HG02852 (cell line): ENCODE measurements around the gene ATXN7.

ENCODE experiments used
- ATAC-seq: cut with Tn5 transposase; IDR thresholded peaks from one replicate; pipeline ENCODE4 v1.9.1; 2021; ENCODE audit warnings: mild to moderate bottlenecking, moderate library complexity; ENCODE audit not compliant: unreplicated experiment

ATXN7 gene

DNA sequence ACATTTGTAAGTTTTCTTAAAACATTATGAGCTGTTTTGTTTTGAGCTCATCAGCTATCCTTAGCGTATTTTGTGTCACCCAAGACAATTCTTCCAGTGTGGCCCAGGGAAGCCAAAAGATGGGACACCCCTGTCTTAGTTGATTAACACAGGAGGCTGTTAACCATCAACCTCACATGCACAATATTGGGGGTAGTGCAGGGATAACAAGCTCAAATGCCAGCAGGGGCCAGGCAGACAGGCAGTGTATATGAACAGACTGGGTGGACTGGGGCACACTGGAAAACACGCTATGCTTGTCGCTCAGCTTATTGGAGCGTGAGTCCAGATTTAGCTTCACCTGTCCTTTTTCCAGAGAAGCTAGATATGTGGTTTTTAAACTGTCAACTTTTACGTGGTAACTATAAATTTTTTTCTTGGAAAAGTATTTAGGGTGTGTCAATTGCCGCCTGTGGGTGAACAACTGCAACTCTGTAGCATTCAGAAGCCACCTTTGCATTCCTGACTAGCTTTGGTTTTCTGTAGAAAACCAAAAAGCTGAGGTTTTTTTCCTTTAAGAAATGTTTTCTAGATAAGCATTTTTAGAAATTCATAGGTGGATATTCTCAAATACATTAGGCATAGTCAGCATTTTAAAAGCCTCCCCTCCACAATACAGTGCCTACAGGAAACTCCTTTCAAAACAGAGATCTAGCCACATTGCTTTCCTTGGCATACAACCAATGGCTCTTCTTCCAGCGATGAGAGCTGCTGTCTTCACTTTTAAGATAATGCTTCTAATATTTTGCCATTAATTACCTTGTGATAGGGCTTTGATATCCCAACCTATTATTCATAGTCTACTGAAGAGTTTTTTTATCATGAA is 145.1 kb downstream of the ATXN7 start:
- no peak for ATAC-seq

DNA sequence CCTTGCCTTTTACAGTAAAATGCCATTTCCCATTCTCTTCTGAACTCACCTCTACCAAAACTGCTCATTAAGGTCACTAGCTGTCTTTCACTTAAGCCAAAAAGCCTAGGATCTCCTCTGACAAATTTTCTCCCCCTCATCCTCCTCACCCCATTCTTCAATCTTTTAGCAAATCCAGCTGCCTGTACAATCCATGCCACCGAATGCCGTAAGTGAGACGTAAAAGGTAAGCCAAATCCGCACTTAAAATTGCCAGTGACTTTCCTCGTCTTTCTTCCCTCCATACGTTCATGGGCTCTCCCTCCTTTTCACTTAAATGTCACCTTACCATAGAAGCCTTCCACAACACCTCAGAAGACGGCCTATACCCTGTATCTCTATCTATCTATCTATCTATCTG is 145.9 kb downstream of the ATXN7 start:
- ATAC-seq = no peak

DNA sequence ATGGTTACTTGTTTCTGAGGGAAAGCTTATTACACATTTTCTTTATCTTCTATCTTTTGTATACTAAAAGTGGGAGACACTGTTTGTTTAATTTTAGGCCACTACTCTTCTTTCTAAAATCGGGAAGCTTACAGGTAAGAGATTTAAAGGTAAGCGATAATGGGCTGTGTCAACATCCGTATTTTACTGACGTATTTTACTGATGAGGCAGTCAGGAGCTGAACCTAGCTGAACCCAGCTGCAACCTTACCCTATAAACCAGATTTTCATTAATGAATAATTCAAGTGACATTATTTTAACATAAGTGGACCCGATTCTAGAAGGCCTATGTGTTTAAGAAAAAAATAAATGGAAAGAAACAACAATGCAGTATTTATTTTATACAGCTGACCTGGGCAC is 146.5 kb downstream of the ATXN7 start:
- ATAC-seq = no peak

DNA sequence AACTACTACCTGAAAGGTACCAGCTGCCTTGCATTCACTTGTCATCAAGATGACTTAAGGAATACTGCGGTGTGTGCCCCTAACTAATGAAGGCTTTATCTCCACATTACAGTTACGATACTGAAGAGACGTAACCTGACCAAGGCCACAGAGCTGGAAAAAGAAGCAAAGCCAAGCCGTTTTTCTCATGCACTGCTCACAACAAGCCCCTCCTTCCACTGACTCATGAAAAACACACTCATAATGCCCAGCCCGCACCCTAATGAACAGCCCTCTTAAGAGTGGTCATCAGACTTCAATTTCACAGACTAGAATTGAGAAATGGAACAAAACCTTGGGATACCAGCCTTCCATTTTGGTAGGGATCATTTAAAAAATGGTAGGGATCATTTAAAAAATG is 148.0 kb downstream of the ATXN7 start:
- ATAC-seq = no peak

DNA sequence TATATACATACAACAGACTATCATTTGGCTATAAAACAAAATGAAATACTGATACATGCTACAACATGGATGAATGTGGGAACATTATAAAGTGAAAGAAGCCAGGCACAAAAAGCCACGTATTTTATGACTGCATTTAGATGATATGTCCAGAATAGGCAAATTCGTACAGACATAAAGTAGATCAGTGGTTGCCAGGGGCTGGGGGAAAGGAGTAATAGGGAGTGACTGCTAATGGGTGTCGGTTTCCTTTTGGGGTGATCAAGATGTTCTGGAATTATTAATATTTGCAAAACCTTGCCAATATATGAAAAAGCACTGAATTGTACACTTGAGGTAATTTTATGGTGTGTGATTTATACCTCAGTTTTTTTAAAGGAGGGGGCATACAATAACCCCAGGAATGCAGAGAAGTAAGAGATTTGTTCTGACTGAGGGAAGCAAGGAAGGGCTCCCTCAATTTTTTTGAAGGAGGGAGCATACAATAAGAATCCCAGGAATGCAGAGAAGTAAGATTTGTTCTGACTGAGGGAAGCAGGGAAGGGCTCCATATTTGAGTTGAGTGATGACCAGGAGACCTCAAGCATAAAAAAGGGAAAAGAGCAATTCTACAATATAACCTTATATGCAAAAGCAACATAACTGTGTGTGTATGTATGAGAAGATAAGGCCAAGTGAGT is 153.4 kb downstream of the ATXN7 start:
- ATAC-seq = no peak

DNA sequence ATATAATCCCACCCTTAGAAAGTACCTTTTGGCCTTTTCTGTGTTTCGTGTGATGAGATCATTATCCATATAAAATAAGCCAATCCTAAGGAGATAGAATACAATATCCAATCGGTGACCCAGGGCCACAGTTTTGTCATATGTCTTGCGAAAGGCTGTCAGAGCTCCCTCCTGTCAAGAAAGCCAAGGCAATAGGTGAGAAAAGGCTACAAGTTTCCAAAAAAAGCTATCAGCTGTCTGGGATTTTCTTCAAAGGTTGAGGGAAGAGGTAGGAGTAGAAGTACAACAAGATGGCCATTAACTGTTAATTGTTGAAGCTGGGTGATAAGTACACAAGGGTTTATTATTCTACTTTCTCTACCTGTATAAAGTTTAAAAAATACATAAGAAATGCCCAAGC is 155.6 kb downstream of the ATXN7 start:
- ATAC-seq = no peak

DNA sequence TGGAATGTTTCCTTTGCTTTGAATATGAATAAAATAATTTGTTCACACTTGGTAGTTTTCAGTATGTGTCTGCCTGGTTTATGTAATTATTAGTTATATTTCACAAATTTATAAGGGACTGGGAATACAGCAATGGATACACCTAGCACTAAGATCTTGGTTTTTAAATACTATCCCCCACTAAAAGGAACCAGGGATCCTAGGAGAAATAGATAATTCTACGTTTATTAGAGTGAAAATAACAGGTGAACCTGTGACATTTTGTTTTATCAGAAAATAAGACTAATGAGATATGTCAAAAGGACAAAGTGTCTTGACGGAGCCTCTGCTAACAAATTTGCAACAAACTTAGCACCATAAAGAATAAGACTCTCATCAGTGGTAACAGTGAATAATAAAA is 156.2 kb downstream of the ATXN7 start:
- no peak for ATAC-seq

DNA sequence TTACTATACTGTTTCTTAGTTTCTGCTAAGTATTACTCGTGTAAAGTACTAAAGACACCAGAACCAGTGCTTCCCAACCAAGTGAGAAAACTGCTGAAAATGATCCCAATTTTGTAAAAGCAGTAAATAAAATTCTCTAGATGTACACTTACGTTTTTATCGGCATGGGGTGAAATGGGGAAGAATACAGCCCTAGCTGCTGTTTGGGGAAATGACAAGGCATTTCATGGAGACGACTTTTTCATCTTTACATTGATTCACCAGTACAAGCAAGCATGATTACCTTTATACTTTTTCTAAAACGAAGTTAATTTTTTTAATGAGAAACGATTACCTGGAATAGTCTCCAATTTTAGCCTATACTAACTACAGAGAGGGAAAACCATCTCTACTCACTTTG is 158.3 kb downstream of the ATXN7 start:
- no peak for ATAC-seq

DNA sequence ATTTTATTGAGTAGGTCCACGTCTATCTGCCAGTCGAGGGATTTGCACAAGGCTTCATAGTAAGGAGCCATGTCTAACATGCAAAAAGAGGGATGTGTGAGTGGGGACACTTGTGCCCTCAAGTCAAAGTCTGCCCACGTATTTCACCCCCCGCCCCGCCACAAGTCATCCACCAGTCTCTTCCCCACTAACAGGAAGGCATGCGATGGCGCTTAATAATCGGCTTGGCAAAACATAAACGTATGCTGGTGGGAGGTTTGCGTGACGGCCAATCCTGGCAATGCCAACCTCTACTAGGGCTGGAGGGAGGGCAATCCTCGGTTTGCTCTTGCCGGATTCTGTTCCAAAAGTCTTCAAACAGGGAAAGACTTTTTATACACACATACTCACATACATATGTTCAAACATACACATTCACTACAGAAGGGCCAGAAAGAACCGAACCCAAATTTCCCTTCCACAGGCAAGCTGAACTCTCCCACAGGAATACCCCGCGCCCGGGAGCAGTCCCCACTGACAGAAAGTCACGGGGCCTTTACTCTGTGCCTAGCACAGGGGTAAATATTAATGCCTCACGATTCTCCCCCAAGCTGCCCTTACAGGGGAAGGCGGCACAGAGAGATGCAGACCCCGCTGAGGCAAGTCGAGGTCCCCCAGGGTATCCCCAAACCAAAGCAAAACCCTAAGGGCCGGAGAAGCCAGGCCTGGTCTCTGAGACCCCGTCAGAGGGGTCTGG is 159.0 kb downstream of the ATXN7 start:
- peak; percentile 21 for ATAC-seq

DNA sequence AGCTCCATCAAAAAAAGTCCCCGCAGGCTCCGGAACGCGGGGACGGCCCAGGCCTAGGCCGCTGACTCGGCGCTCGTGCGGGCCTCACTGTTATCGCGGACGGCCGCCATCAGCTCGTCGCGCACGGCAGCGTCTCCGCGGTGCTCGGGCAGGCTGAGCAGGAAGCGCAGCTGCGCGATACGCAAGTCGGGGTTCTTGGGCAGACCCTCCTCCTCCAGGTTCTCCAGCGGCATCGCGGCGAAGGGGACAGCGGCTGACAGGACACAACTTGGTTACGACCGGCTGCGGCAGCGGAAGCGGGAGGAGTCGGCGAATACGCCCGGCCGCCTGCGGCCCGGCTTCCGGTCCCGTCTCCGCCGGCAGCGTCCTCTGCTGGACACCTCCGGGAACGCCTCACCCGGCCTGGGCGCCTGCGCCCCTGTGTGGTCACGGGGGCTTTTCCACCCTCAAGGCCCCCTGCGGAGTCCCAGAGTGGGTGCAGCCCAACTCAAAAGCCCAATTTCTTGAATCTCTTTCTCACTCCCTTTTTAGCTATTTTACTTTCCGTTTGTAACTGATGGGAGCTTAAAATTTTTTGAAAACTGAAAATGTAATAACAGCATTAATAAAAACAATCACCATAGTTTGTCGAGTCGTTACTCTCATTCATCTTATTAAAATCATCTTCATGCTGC is 159.7 kb downstream of the ATXN7 start, which contains the start of gene PSMD6:
Gene PSMD6 (minus strand): TSS at position 308 of the 674 bp plus-strand sequence. CDS start 75 bp downstream, at position 233.
- peak; percentile 93 for ATAC-seq

DNA sequence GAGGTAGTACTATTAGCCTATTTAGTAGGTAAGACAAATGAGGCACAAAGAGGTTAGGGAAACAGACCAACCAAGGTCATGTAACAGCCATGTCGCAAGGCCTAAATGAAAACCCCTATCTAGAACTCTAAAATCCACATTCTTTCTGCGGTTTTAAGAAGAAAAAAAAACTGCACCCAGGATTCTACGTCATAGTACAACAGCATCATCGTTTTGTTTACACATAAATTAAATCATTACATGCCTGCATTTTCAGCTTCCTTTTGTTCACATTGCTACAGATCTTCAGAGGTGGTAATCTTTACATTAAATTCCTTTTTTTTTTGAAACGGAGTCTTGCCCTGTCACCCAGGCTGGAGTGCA is 160.2 kb downstream of the ATXN7 start:
- ATAC-seq = no peak

DNA sequence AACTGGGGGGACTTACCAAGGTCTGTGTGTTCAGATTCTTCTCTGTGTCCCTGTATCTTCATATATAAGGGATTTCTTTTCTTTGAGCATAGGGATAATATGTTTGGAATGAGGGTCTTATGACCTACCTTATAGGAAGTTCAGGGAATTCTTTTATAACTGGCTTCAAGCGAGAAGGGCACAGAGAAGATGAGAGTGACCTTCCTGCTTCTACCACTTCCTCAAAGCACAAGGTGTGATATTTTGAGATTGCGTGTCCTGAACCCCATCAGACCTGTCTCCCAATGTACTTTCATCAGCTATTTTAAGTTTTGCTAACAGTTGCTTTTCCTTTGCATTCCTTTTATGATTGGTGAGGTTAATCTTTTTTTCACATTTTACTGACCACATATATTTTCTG is 162.7 kb downstream of the ATXN7 start:
- ATAC-seq = no peak

DNA sequence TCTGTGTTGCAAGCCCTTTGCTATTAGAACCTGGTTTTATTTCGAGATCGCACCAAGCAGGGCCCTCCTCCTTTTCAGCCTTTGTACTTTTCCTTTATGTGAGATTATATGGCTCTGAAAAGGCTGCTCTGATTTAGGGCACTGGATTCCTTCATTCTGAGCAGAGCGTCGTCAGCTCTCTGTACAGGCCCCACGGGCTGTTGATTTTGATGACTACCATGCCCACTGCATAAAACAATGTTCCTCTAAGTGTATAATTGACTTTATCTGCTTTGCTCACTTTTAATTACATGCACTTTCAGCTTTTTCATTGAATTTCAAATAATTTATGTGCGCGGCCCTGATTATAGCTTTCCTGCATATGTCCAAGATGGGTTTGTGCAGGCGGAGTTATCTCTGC is 164.0 kb downstream of the ATXN7 start:
- no peak for ATAC-seq

DNA sequence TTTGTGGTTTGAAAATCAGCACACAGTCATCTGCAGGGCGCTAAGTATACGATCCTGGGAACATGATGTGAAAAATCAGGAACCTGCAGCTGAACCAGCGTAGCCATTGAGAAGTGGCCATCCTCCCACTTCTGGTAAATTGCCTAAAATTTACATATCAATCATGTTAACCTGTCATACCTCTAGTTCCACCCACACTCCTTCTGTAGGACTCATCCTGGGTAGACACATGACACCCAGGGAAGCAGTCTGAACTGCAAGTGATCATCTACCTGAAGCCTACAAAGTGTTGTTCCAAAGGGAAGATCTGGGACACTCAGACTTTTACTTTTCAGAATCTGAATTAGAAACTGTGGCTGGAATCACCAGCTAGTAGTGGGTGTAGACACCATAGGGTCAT is 165.1 kb downstream of the ATXN7 start:
- no peak for ATAC-seq

DNA sequence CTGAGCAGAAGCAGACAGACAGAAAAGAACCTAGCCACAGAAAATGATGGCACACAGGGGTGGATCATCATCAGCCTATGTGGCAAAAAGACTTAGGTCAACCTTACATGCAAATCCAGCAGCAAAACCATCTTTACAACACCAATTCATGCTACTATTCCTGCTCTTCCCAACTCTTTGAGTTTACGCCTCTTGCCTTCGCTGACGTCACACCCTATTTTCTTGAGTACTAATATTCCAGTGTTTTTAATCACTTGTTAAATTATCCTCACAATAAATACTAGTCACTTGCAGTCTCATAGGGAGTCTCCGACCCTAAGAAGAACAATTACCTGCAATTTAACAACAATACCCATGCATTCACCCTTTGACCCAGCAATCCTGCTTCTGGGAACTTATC is 165.6 kb downstream of the ATXN7 start:
- no peak for ATAC-seq

DNA sequence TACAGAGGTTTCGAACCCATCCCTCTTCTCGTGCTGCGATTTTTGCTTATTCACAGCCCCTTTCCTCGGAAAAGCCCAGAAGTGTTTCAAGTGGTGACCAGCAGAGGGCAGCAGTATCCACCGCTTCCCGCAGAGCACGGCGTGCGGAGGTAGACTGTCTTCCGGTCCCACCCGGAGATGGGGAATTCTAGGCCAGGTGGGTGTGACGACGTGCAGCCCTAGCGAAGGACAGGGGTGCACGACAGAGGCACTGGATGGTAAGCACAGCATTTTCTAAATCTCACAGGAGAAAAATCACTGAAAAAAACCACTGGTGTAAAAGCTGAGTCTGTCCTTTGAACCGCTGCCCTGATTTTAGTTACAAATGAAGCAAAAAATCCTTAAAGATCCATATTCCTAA is 167.1 kb downstream of the ATXN7 start:
- ATAC-seq = peak; percentile 96

DNA sequence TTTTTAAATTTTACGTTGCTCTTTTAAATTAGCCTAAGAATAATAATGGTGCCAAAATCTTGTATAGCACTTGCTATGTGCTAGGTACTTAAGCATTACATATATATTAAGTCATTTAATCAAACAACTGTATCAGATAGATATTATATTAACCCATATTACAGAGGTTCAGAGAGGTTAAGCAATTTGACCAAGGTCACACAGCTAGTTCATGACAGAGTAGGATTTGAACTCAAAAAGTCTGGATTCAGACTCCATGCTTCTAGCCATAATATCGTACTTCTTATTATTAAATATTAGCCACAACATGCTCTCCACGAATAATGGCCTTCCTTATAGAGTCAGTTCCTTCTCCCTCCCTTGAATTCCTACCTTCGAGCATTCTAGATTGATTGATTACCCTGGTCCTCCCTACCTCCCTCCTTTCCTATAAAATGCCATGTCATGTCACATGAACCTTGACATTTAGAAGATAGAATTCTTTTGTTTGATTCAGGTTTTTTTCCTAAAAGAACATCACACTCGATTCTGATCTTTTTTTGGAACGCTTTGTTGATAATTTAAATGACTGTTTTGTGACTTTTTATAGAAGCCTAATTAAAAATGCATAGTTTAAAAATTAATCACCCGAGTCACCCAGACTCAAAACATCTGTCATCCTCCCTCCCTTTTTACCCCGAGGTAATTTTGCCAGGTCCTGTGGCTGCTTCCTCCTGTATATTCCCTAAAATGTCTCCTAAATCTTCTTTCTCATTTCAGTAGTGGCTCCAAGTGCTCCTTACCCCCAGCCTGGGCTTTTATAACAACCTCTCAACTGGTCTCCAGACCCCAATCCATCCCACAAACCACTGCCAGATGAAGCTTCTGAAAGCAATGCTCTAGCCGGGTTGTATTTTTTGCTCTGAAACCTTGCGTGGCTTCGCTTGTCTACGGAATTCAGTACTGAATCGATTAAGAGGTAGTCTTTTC is 168.2 kb downstream of the ATXN7 start:
- no peak for ATAC-seq

DNA sequence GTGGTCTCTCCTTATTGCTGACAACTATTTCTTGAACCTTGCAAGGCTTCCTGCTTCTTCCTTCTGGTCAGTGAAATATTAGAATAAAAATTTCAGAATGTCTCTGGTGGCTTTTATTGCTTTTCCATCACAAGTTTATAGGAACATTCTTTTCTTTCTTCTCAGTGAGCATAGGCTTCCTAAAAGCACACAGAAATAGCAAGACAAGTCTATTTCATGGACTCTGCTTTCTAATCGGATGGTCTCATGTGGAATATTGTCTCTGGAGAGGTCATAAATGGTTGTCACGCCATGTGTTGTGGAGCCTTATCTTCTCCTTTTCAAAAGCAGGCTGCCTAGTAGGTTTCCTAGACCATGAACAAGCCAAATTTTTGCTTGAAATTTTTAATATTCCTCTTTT is 169.4 kb downstream of the ATXN7 start:
- ATAC-seq = no peak

DNA sequence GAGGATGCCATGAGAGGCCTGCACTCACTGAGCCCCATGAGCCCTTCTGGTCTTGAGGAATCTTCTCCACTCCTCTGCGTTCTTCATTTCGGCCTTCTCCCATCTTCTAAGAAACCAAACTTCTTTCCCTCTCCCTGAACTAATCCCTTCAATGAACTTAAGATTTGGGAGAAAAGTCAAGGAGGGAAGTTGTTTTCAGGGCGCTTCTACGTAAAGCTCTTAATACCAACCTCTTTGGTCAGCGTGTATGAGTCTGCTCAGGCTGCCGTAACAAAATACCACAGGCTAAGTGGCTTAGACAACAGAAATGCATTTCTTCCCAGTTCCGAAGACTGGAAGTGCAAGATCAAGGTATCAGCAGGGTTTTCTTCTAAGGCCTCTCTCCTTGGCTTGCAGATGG is 173.4 kb downstream of the ATXN7 start:
- ATAC-seq = no peak

DNA sequence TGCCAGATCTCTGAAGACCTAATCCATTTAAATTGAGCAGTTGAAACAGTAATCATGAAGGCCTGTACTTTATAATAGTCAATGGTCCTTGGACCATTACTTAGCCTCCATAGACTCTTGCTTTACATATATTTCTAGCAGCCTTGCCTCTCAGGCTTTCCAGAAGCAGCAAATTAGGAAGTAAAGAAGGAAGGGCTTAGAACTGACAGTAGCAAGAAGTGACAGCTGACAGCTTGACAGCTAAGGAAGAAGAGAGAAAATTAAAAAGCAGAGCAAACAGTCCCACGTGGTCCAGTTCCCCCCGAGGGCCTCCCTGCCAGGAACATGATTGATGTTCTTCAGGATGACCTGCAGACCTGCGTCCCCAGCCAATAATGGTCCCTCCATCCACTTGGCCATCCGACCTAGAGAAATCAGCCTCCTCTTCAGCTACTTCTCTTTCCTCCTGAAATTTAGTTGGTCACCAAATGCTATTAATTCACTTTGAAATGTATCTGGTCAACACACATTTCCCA is 174.6 kb downstream of the ATXN7 start:
- ATAC-seq = no peak
